Iris pigment epithelial cell (primary cell): ENCODE results near the gene MYCL.

ENCODE experiments used
- DNase-seq: peaks from one replicate; pipeline ENCODE4 v3.0.0-alpha.2; 2011; ENCODE audit warnings: low read depth

The MYCL gene

GRCh38 chr1:39901714-39902459 lies at the start of gene MYCL:
Gene MYCL, minus strand, starts transcription at chr1:39901917. Its CDS starts 483 bp downstream, at chr1:39901434.
- peak; percentile 64 for DNase-seq

- no peak for DNase-seq
Measured at GRCh38 chr1:39949891-39950290, 48.2 kb upstream of the MYCL start.

GRCh38 chr1:39947260-39947659 lies 45.5 kb upstream of the MYCL start:
- no peak for DNase-seq

GRCh38 chr1:39946216-39946615 lies 44.5 kb upstream of the MYCL start:
- DNase-seq: no peak

GRCh38 chr1:39944410-39945112 lies 42.8 kb upstream of the MYCL start:
- DNase-seq: no peak

- no peak for DNase-seq
Measured at GRCh38 chr1:39943471-39944290, 42.0 kb upstream of the MYCL start.

GRCh38 chr1:39940980-39941871 lies 39.5 kb upstream of the MYCL start:
- DNase-seq: no peak

GRCh38 chr1:39940253-39940652 lies 38.5 kb upstream of the MYCL start:
- DNase-seq: no peak

- DNase-seq: no peak
Measured at GRCh38 chr1:39938856-39939255, 37.1 kb upstream of the MYCL start.

GRCh38 chr1:39936724-39937491 lies 35.2 kb upstream of the MYCL start:
- DNase-seq: no peak

GRCh38 chr1:39933956-39934941 lies 32.5 kb upstream of the MYCL start:
- DNase-seq: peak; percentile 98

GRCh38 chr1:39928809-39929587 lies 27.3 kb upstream of the MYCL start:
- DNase-seq: no peak

GRCh38 chr1:39927538-39927937 lies 25.8 kb upstream of the MYCL start:
- DNase-seq: no peak

GRCh38 chr1:39926820-39927219 lies 25.1 kb upstream of the MYCL start:
- no peak for DNase-seq

- DNase-seq: no peak
Measured at GRCh38 chr1:39926343-39926793, 24.7 kb upstream of the MYCL start.

- peak; percentile 7 for DNase-seq
Measured at GRCh38 chr1:39925721-39926342, 24.1 kb upstream of the MYCL start.

GRCh38 chr1:39922251-39922688 lies 20.6 kb upstream of the MYCL start:
- no peak for DNase-seq

GRCh38 chr1:39919545-39919944 lies 17.8 kb upstream of the MYCL start:
- peak; percentile 67 for DNase-seq
